GM12878 (cell line): ENCODE data around the gene PDIA5. TPM values are rescaled to one million over a fixed set of nuclear protein-coding genes. Genes with fewer than 3 reads are reported as not detected.

ENCODE experiments used
- ATAC-seq: fragments of 200-7000 bp; cut with Tn5 transposase; 3 replicates; pipeline ENCODE4 v1.9.1; 2020; ENCODE audit warnings: mild to moderate bottlenecking, moderate library complexity
- BruUV-seq: library from RNA; stranded (reverse); fragments of 400-500 nt; replicated peaks from 2 replicates; lab custom pipeline; 2021; lab: Mats Ljungman, UMichigan
- CTCF ChIA-PET: fragments of 300-600 bp; sonication (Branson Sonifier 250); formaldehyde crosslinking; extraction: SDS; loops from one replicate; lab custom pipeline; 2021; ENCODE audit warnings: inconsistent platforms; lab: Yijun Ruan, JAX
- POLR2A ChIA-PET: fragments of 350-600 bp; formaldehyde crosslinking; extraction: SDS; loops from one replicate; lab custom pipeline; 2021; ENCODE audit warnings: inconsistent platforms; lab: Charles Lee
- RAD21 ChIA-PET: fragments of 300-600 bp; sonication (Branson Sonifier 250); formaldehyde crosslinking; loops from one replicate; lab custom pipeline; 2023; ENCODE audit warnings: antibody characterized with exemption; ENCODE audit not compliant: unreplicated experiment; lab: Charles Lee
- SMC1A ChIA-PET: fragments of 300-600 bp; sonication (Branson Sonifier 250); formaldehyde crosslinking; loops from one replicate; lab custom pipeline; 2023; ENCODE audit not compliant: unreplicated experiment, uncharacterized antibody; lab: Charles Lee
- DNase-seq: peaks from one replicate; pipeline ENCODE4 v3.0.0-alpha.2; 2011; ENCODE audit warnings: low read depth, low spot score
- FAIRE-seq: peaks from 3 replicates; lab custom pipeline; 2011; peaks lifted over from hg19 to GRCh38; lab: Jason Lieb, UNC
- H2AFZ ChIP-seq: 2 replicates; pipeline ENCODE4 v1.6.0; 2011; ENCODE audit warnings: low read depth, low read length, control low read depth; ENCODE audit not compliant: control insufficient read depth
- H3K27ac ChIP-seq: 2 replicates; pipeline ENCODE4 v1.5.1; 2011; ENCODE audit warnings: control low read depth; ENCODE audit not compliant: control insufficient read depth, insufficient read depth
- H3K27me3 ChIP-seq, 2 experiments: replicated peaks in 1 of 2; 2 replicates each; pipeline versions ENCODE4 v1.6.0 to v1.6.1; 2011; ENCODE audit warnings: low read length in 1 of 2; ENCODE audit not compliant: control insufficient read depth in 2 of 2, insufficient read depth in 2 of 2
- H3K36me3 ChIP-seq, 2 experiments: 2 replicates each; pipeline ENCODE4 v1.5.1; 2011; ENCODE audit warnings: low read length in 1 of 2; ENCODE audit not compliant: control insufficient read depth in 2 of 2, insufficient read depth in 2 of 2
- H3K4me1 ChIP-seq: 2 replicates; pipeline ENCODE4 v1.6.1; 2011; ENCODE audit warnings: mild to moderate bottlenecking, low read length, moderate library complexity, mixed read lengths; ENCODE audit not compliant: control insufficient read depth, insufficient read depth
- H3K4me2 ChIP-seq: 2 replicates; pipeline ENCODE4 v1.6.0; 2011; ENCODE audit warnings: control low read depth; ENCODE audit not compliant: control insufficient read depth, insufficient read depth
- H3K4me3 ChIP-seq: fragments of 200-600 bp; sonication (generic); 2 replicates; pipeline ENCODE4 v1.5.1; 2016
- H3K79me2 ChIP-seq: 2 replicates; pipeline ENCODE4 v1.6.0; 2011; ENCODE audit warnings: low read length; ENCODE audit not compliant: control insufficient read depth, insufficient read depth
- H3K9ac ChIP-seq: 2 replicates; pipeline ENCODE4 v1.8.0; 2011; ENCODE audit warnings: low read length, control low read depth, mixed read lengths; ENCODE audit not compliant: control insufficient read depth, insufficient read depth
- H3K9me3 ChIP-seq: replicated peaks from 3 replicates; pipeline ENCODE4 v1.5.1; 2011; ENCODE audit warnings: mild to moderate bottlenecking, low read length; ENCODE audit not compliant: control insufficient read depth, insufficient read depth
- H4K20me1 ChIP-seq: 2 replicates; pipeline ENCODE4 v1.6.0; 2011; ENCODE audit not compliant: control insufficient read depth, insufficient read depth
- RAD51 ChIP-seq: fragments of 450-650 bp; IDR thresholded peaks from 2 replicates; pipeline ENCODE4 v1.6.1; 2016; ENCODE audit warnings: moderate library complexity, mild to moderate bottlenecking, inconsistent platforms
- YY1 ChIP-seq: IDR thresholded peaks from 2 replicates; pipeline ENCODE4 v1.6.1; 2011; ENCODE audit warnings: low read depth, mild to moderate bottlenecking, low read length
- WGBS: methylation state at CpG from one replicate; pipeline ENCODE4 v1.1.6; 2016; ENCODE audit warnings: low lambda C conversion rate; ENCODE audit not compliant: insufficient replicate concordance, insufficient coverage; ENCODE audit errors: missing lambda C conversion rate; 5-methylcytosine and 5-hydroxymethylcytosine counted together
- in situ Hi-C: fragments of 300-500 bp; cut with MboI; formaldehyde crosslinking; loops from 9 replicates; pipeline ENCODE4 v1.14.3; 2018; ENCODE audit warnings: mixed read lengths
- intact Hi-C: fragments of 100-400 bp; cut with micrococcal nuclease; formaldehyde crosslinking; loops from one replicate; pipeline ENCODE4 v1.14.2; 2022; ENCODE audit not compliant: unreplicated experiment
- polyA plus RNA-seq, 11 experiments: library from polyadenylated mRNA; depleted of rRNA in 4 of 11; unstranded in 6 of 11; stranded (reverse) in 5 of 11; fragments of >200 nt; fragmentation: Nextera tagmentation in 4 of 11; fragmentation: Illumina TruSeq in 1 of 11; extraction: Ambion mirVana in 4 of 11; extraction: Trizol in 1 of 11; gene quantifications; 1 replicate in 1 of 11; 2 replicates in 10 of 11; pipeline versions ENCODE4 v1.2.1 to v1.2.3, GENCODE V29; 2011 to 2016; ENCODE audit warnings: inconsistent platforms in 2 of 11, missing spikeins in 2 of 11, low read depth in 1 of 11
- total RNA-seq, 4 experiments: library from RNA; depleted of rRNA in 3 of 4; stranded (reverse); fragments of >200 nt in 3 of 4; fragmentation: Illumina TruSeq in 1 of 4; extraction: Trizol in 1 of 4; gene quantifications; 2 replicates each; pipeline versions ENCODE4 v1.2.1 to v1.2.3, GENCODE V29; 2013 to 2021
- TF ChIP-seq, protein P1 (sequence below): IDR thresholded peaks from 2 replicates; pipeline ENCODE4 v1.6.1; 2012; ENCODE audit warnings: mild to moderate bottlenecking, low read depth, low read length

The PDIA5 gene
- total and polyA plus RNA-seq, 10 of the 15 experiments (the other 5 are each of a cell fraction or from before 2014, with no cell fraction given), result 4.1 to 24.8 (median 19.2) TPM

- TF ChIP-seq, protein P1, sequence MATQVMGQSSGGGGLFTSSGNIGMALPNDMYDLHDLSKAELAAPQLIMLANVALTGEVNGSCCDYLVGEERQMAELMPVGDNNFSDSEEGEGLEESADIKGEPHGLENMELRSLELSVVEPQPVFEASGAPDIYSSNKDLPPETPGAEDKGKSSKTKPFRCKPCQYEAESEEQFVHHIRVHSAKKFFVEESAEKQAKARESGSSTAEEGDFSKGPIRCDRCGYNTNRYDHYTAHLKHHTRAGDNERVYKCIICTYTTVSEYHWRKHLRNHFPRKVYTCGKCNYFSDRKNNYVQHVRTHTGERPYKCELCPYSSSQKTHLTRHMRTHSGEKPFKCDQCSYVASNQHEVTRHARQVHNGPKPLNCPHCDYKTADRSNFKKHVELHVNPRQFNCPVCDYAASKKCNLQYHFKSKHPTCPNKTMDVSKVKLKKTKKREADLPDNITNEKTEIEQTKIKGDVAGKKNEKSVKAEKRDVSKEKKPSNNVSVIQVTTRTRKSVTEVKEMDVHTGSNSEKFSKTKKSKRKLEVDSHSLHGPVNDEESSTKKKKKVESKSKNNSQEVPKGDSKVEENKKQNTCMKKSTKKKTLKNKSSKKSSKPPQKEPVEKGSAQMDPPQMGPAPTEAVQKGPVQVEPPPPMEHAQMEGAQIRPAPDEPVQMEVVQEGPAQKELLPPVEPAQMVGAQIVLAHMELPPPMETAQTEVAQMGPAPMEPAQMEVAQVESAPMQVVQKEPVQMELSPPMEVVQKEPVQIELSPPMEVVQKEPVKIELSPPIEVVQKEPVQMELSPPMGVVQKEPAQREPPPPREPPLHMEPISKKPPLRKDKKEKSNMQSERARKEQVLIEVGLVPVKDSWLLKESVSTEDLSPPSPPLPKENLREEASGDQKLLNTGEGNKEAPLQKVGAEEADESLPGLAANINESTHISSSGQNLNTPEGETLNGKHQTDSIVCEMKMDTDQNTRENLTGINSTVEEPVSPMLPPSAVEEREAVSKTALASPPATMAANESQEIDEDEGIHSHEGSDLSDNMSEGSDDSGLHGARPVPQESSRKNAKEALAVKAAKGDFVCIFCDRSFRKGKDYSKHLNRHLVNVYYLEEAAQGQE, result no peak
These were observed 1.9 kb upstream of the PDIA5 start (continued) for GRCh38 chr3:123064914-123065313.

DNA sequence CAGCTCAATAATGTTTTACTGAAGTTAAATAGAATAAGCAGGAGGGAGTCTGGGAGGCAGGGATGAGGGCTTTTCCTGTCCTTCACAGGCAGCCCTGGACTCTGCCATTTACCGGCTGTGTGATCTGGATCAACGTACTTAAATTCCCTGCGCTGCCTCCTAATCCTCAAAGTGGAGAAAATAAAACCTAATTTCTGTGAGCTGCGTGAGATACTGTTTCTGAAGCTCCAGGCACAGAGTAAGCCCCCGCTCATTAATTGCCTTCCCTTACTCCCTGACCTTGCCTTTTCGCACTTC is 278 bp upstream of the PDIA5 start:
- peak overlapping the region; percentile 80 for H2AFZ ChIP-seq
- TF ChIP-seq RAD51 (peak; percentile 70; the same call in 1 of the 2 replicates), YY1 (no peak)
- RAD21 ChIA-PET, result interaction anchor here (1.7 kb wide), 1 partner anchor 11 kb away, joined by 5 read pairs; no protein-coding TSS in a partner anchor
- ATAC-seq (no peak), DNase-seq (no peak), FAIRE-seq (no peak)
- H4K20me1 ChIP-seq, result no peaks in the 10 kb centered on the region
- H3K27ac ChIP-seq, result no peak overlapping the region
- CTCF ChIA-PET, result interaction anchor here (2.7 kb wide), 1 partner anchor 15 kb away, joined by 10 read pairs; no protein-coding TSS in a partner anchor
- no peak overlapping the region for H3K9ac ChIP-seq
- in situ Hi-C loops (no loop called here), intact Hi-C loops (no loop called here)
- SMC1A ChIA-PET, result interaction anchor here (0.6 to 2.7 kb wide), 4 partner anchors 10 to 182 kb away, joined by 3 to 12 read pairs (median 3); no protein-coding TSS in a partner anchor
- no peak overlapping the region; the same call in 1 of the 2 replicates for H3K4me3 ChIP-seq
- POLR2A ChIA-PET, result interaction anchor here (0.6 to 2.3 kb wide), 4 partner anchors 14 to 1213 kb away, joined by 4 to 8 read pairs (median 4); no protein-coding TSS in a partner anchor
- H3K27me3 ChIP-seq, result no peaks in the 10 kb centered on the region; a peak in 1 of 4 replicates
- no TSS peak for BruUV-seq
- no peaks in the 10 kb centered on the region for H3K36me3 ChIP-seq
- H3K9me3 ChIP-seq, result no peaks in the 10 kb centered on the region
- peaks cover 34% of the 10 kb centered on the region for H3K79me2 ChIP-seq
- 57% methylated on average over 6 of the region's 6 CpGs for WGBS
- H3K4me1 ChIP-seq, result peaks cover 4% of the 10 kb centered on the region
- peak overlapping the region; percentile 97 for H3K4me2 ChIP-seq
